ENCODE measurements around the gene MYL10.

Gene MYL10

DNA sequence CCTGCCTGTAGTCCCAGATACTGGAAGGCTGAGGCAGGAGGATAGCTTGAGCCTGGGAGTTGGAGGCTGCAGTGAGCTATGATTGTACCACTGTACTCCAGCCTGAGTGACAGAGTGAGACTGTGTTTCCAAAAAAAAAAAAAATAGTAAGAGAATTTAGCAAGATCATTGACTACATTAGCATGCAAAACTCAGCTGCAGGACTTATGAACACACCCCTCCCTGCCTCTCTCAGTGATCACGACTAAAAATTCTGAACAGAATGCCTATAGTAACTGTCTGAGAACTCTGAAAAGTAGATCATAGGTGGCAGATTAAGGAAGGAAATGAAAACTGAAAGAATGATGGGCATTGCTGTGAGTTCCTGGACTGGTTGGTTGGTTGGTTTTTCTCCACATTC is 50.5 kb downstream of the MYL10 start:
- no peak for DNase-seq (ENCODE audit: low spot score)

DNA sequence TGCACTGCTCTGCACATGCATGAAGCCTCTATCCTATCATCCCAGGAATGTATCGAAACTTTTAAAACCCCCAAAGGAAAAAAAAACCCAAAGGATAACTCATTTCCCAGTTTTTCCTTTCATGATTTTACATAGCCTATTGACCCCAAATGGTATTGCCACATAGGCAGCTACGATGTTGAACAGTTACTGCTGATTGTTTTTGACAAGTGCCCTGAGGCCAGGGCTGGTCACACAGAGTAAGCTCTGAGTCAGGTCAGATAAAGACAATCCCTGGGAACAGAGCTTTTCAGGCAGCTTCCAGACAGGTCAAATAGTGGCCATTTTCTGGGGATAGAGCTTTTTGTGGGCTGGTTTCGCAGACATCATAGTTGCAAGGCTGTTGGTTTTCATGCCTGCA is 52.1 kb downstream of the MYL10 start:
- no peak for DNase-seq (ENCODE audit: low spot score)
- TF ChIP-seq, protein P1, sequence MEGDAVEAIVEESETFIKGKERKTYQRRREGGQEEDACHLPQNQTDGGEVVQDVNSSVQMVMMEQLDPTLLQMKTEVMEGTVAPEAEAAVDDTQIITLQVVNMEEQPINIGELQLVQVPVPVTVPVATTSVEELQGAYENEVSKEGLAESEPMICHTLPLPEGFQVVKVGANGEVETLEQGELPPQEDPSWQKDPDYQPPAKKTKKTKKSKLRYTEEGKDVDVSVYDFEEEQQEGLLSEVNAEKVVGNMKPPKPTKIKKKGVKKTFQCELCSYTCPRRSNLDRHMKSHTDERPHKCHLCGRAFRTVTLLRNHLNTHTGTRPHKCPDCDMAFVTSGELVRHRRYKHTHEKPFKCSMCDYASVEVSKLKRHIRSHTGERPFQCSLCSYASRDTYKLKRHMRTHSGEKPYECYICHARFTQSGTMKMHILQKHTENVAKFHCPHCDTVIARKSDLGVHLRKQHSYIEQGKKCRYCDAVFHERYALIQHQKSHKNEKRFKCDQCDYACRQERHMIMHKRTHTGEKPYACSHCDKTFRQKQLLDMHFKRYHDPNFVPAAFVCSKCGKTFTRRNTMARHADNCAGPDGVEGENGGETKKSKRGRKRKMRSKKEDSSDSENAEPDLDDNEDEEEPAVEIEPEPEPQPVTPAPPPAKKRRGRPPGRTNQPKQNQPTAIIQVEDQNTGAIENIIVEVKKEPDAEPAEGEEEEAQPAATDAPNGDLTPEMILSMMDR (IDR thresholded peaks at IDR 0.05; ENCODE audit: extremely low read depth, missing control alignments) = no peak

More for the DNA sequence above, 50.5 kb downstream of the MYL10 start:
- TF ChIP-seq, protein P1 (IDR thresholded peaks at IDR 0.05; ENCODE audit: extremely low read depth, missing control alignments) = no peak

DNA sequence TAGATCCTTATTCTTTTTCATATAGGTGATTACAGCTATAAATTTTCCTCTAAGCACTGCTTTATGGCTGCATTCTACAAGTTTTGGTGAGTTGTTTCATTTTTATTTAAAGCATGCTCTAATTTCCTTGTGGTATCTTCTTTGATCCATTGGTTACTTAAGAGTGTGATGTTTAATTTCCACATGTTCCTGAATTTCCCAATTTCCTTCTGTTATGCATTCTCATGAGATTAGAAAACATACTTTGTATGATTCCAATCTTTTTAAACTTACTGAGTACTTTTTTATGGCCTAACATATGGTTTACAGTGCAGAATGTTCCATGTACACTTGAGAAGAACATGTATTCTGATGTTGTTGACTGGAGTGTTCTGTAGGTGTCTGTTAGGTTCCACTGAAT is 53.4 kb downstream of the MYL10 start:
- TF ChIP-seq, protein P1 (IDR thresholded peaks at IDR 0.05; ENCODE audit: extremely low read depth, missing control alignments) = no peak

DNA sequence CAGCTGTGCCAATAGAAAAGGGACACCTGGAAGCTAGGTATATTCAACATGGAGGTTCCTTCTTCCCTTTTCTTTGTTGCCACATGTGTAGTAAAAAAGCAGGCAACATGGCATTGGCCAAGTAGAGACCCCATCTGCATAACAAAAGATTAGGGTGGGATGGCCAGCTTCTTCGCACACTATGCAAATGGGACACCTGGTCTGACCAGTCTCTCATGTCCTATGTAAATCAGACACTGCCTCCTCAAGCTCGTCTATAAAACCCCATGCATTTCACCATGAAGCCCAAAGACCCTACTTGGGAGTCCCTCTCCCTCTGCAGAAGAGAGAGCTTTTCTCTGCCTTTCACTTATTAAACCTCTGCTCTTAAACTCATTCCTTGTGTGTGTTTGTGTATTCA is 53.9 kb downstream of the MYL10 start:
- TF ChIP-seq, protein P1 (IDR thresholded peaks at IDR 0.05; ENCODE audit: extremely low read depth, missing control alignments) = no peak
- no peak for DNase-seq (ENCODE audit: low spot score)

More for the DNA sequence above, 53.4 kb downstream of the MYL10 start:
- DNase-seq (ENCODE audit: low spot score) = no peak

DNA sequence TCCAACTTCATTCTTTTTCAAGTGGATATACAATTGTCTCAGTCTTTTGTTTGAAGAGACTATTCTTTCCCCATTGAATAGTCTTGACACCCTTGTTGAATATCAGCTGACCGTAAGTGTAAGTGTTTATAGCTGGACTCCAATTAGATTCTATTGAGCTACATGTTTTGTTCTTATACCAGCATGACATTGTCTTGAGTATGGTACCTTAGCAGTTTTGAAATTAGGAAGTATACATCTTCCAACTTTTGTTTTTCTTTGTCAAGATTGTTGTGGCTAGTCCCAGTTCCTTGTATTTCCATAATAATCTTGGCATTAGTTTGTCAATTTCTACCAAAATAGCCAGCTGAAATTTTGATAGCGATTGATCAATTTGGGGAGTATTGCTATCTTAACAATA is 56.9 kb downstream of the MYL10 start:
- no peak for DNase-seq (ENCODE audit: low spot score)
- TF ChIP-seq, protein P1 (IDR thresholded peaks at IDR 0.05; ENCODE audit: extremely low read depth, missing control alignments) = no peak

DNA sequence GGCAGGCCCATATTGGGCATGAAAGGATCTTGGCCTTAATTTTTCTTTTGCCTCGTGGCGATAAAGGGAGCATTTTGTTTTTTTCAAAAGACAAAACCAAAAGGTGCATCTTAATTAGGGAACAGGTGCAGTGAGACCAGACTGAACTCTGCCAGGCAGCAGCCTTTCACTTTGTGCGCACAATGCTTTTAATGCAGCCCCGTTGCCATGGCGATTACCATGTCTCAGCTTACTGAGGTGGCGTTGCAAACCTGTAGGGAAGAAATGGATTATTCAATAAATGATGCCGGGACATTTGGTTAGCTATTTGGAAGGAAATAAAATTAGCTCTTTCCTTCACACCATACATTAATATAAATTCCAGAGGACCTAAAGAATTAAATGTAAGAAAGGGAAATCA is 61.9 kb downstream of the MYL10 start:
- DNase-seq (ENCODE audit: low spot score) = no peak
- TF ChIP-seq, protein P1 (IDR thresholded peaks at IDR 0.05; ENCODE audit: extremely low read depth, missing control alignments) = no peak

DNA sequence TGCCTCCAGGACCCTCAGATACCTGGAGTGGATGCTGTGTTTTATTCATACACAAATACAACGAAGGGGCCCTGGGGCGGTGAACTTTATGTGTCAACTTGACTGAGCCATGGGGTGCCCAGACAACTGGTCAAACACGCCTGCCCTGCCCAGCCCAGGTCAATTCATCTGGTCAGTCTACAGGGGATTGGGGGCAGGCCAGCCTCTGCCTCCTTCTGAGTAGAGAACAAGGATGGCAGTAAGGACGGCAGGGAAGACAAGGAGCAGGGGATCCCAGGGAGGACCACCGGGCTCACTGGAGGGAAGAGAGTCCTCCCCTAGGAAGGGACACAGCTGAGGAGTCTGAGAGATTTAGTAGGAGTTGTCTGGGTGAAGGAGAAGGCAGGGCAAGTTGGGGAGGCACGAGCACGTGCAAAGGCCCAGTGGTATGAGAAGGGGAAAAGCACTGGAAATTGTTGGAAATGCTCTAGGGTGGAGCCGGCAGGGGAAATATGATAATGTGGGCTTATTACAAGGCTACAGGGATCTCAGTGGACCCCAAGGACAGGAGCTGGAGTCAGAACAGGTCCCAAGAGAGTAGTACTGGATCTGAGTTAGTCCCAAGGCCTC is 63.4 kb downstream of the MYL10 start:
- TF ChIP-seq, protein P1 (IDR thresholded peaks at IDR 0.05; ENCODE audit: extremely low read depth, missing control alignments) = no peak
- peak; percentile 3 for DNase-seq (ENCODE audit: low spot score)
